Activated T-cell treated with anti-CD3 and anti-CD28 coated beads, Interleukin-2, amount 50 U/mL, for 1 hour (primary cell): ENCODE measurements around the gene TWNK.
"Not testable (repeated sequence)": the region's sequence is repeated elsewhere in the genome, so short reads cannot be mapped to it uniquely, and the experiment has no call there.

Experiments used
- DNase-seq: peaks from one replicate; pipeline ENCODE4 v3.0.0-alpha.2; 2020

TWNK gene

GRCh38 chr10:101032637-101033224 is 45.4 kb downstream of the TWNK start:
- DNase-seq: no peak

- no peak for DNase-seq
Measured at GRCh38 chr10:101033276-101033675, 45.9 kb downstream of the TWNK start.

- not testable (repeated sequence) for DNase-seq
Measured at GRCh38 chr10:101034404-101034803, 47.1 kb downstream of the TWNK start.

GRCh38 chr10:101035314-101035713 is 48.0 kb downstream of the TWNK start:
- no peak for DNase-seq

GRCh38 chr10:101035916-101036702 is 48.8 kb downstream of the TWNK start:
- no peak for DNase-seq

- DNase-seq: no peak
Measured at GRCh38 chr10:101036726-101037125, 49.4 kb downstream of the TWNK start.

GRCh38 chr10:101038484-101038883 is 51.1 kb downstream of the TWNK start:
- no peak for DNase-seq

GRCh38 chr10:101040061-101040460 is 52.7 kb downstream of the TWNK start:
- DNase-seq: no peak

- DNase-seq: no peak
Measured at GRCh38 chr10:101040851-101041250, 53.5 kb downstream of the TWNK start.

- DNase-seq: peak; percentile 75
Measured at GRCh38 chr10:101041252-101041761, 54.0 kb downstream of the TWNK start.

- DNase-seq: no peak
Measured at GRCh38 chr10:101042118-101042517, 54.8 kb downstream of the TWNK start.

GRCh38 chr10:101042667-101043362 is 55.5 kb downstream of the TWNK start:
- DNase-seq: peak; percentile 80

- no peak for DNase-seq
Measured at GRCh38 chr10:101043363-101043707, 56.0 kb downstream of the TWNK start.
